ENCODE data around the gene MORF4L1. TPM values are rescaled to one million over a fixed set of nuclear protein-coding genes. Genes with fewer than 3 reads are reported as not detected.
"Not testable (repeated sequence)": the region's sequence is repeated elsewhere in the genome, so short reads cannot be mapped to it uniquely, and the experiment has no call there.

The MORF4L1 gene
- total RNA-seq, 1 donor from 2014 or later: 96.5 TPM

- DNase-seq (ENCODE audit: low spot score): no peak
- no peak for ATAC-seq
These were observed 16.9 kb upstream of the MORF4L1 start for GRCh38 chr15:78855746-78856145.

GRCh38 chr15:78859971-78860719 lies 12.5 kb upstream of the MORF4L1 start:
- ATAC-seq (peak; percentile 90), DNase-seq (ENCODE audit: low spot score) (peak; percentile 83)

GRCh38 chr15:78865585-78865984 lies 7.1 kb upstream of the MORF4L1 start:
- ATAC-seq; DNase-seq (ENCODE audit: low spot score): not testable (repeated sequence)

- ATAC-seq; DNase-seq (ENCODE audit: low spot score): not testable (repeated sequence)
These were observed 6.7 kb upstream of the MORF4L1 start for GRCh38 chr15:78866031-78866430.

GRCh38 chr15:78866803-78867202 lies 5.9 kb upstream of the MORF4L1 start:
- no peak for DNase-seq (ENCODE audit: low spot score)
- no peak for ATAC-seq

- no peak for DNase-seq (ENCODE audit: low spot score)
- no peak for ATAC-seq
These were observed 4.3 kb upstream of the MORF4L1 start for GRCh38 chr15:78868366-78868765.

- not testable (repeated sequence) for DNase-seq (ENCODE audit: low spot score); ATAC-seq
These were observed 1.1 kb upstream of the MORF4L1 start for GRCh38 chr15:78871483-78872127.

GRCh38 chr15:78872972-78873792 lies 492 bp downstream of the MORF4L1 start:
- peak; percentile 82 for DNase-seq (ENCODE audit: low spot score)
- peak; percentile 70 for ATAC-seq

GRCh38 chr15:78873793-78874765 lies 1.4 kb downstream of the MORF4L1 start:
- no peak for ATAC-seq
- no peak for DNase-seq (ENCODE audit: low spot score)

- no peak for DNase-seq (ENCODE audit: low spot score)
- ATAC-seq: no peak
These were observed 2.6 kb downstream of the MORF4L1 start for GRCh38 chr15:78875107-78875914.

- not testable (repeated sequence) for ATAC-seq
These were observed 4.3 kb downstream of the MORF4L1 start for GRCh38 chr15:78876954-78877353.

GRCh38 chr15:78878356-78878755 lies 5.7 kb downstream of the MORF4L1 start:
- ATAC-seq (no peak), DNase-seq (ENCODE audit: low spot score) (no peak)

More at GRCh38 chr15:78876954-78877353, 4.3 kb downstream of the MORF4L1 start:
- not testable (repeated sequence) for DNase-seq (ENCODE audit: low spot score)

- DNase-seq (ENCODE audit: low spot score): no peak
- ATAC-seq: peak; percentile 34
These were observed 7.0 kb downstream of the MORF4L1 start for GRCh38 chr15:78879517-78880241.

- ATAC-seq: no peak
- no peak for DNase-seq (ENCODE audit: low spot score)
These were observed 7.5 kb downstream of the MORF4L1 start for GRCh38 chr15:78880242-78880533.

- ATAC-seq (peak; percentile 70), DNase-seq (ENCODE audit: low spot score) (no peak)
These were observed 8.1 kb downstream of the MORF4L1 start for GRCh38 chr15:78880813-78881212.

- DNase-seq (ENCODE audit: low spot score) (no peak), ATAC-seq (peak; percentile 57)
These were observed 9.0 kb downstream of the MORF4L1 start for GRCh38 chr15:78881681-78882080.

GRCh38 chr15:78889000-78889399 lies 16.3 kb downstream of the MORF4L1 start:
- ATAC-seq: no peak
- no peak for DNase-seq (ENCODE audit: low spot score)

GRCh38 chr15:78893538-78893937 lies 20.8 kb downstream of the MORF4L1 start:
- no peak for DNase-seq (ENCODE audit: low spot score)
- ATAC-seq: no peak

- DNase-seq (ENCODE audit: low spot score): no peak
- ATAC-seq: no peak
These were observed 22.8 kb downstream of the MORF4L1 start for GRCh38 chr15:78895471-78895870.

All from left lobe of liver (tissue), 2 donors.